Hepatocyte (in vitro differentiated cells): ENCODE results near the gene DMRTC1. TPM values are rescaled to one million over a fixed set of nuclear protein-coding genes. Genes with fewer than 3 reads are reported as not detected.

Source experiments
- polyA plus RNA-seq: library from polyadenylated mRNA; unstranded; fragments of >200 nt; fragmentation: Nextera tagmentation; extraction: Ambion mirVana; gene quantifications from 2 replicates; pipeline ENCODE4 v1.2.1, GENCODE V29; 2016
- total RNA-seq: library from RNA; depleted of rRNA; stranded (reverse); fragments of >200 nt; gene quantifications from 2 replicates; pipeline ENCODE4 v1.2.3, GENCODE V29; 2014

DMRTC1 gene
- total and polyA plus RNA-seq, 2 experiments from 2014 or later: 0.51 TPM; not detected in 1

Other genes with a start within 250 kb of the DMRTC1 start
- gene PHKA1, start 229.5 kb downstream of the DMRTC1 start, total RNA-seq: 6.3 and 6.7 TPM in 2 replicates
- gene PHKA1, start 229.5 kb downstream of the DMRTC1 start, polyA plus RNA-seq: 2.7 and 4.4 TPM in 2 replicates
- 0.16 and 3.0 TPM in 2 replicates for gene DMRTC1B, start 166.9 kb downstream of the DMRTC1 start, total RNA-seq
- 2.4 and 3.0 TPM in 2 replicates for gene DMRTC1B, start 166.9 kb downstream of the DMRTC1 start, polyA plus RNA-seq
- gene FAM236B, start 161.2 kb downstream of the DMRTC1 start, total RNA-seq: not detected in 2 replicates
- gene FAM236B, start 161.2 kb downstream of the DMRTC1 start, polyA plus RNA-seq: not detected in 2 replicates
- not detected in 2 replicates for gene FAM236D, start 135.6 kb downstream of the DMRTC1 start, total RNA-seq
- not detected in 2 replicates for gene FAM236D, start 135.6 kb downstream of the DMRTC1 start, polyA plus RNA-seq
- gene FAM236C, start 31.2 kb downstream of the DMRTC1 start, total RNA-seq: not detected in 2 replicates
- gene FAM236C, start 31.2 kb downstream of the DMRTC1 start, polyA plus RNA-seq: not detected in 2 replicates
- gene FAM236A, start 5.6 kb downstream of the DMRTC1 start, total RNA-seq: not detected in 2 replicates
- gene FAM236A, start 5.6 kb downstream of the DMRTC1 start, polyA plus RNA-seq: not detected in 2 replicates
- gene PABPC1L2B, start 59.1 kb upstream of the DMRTC1 start, total RNA-seq: not detected in 2 replicates
- gene PABPC1L2B, start 59.1 kb upstream of the DMRTC1 start, polyA plus RNA-seq: not detected in 2 replicates
- gene PABPC1L2A, start 135.7 kb upstream of the DMRTC1 start, total RNA-seq: not detected in 2 replicates
- not detected in 2 replicates for gene PABPC1L2A, start 135.7 kb upstream of the DMRTC1 start, polyA plus RNA-seq